ENCODE results near the gene HSD17B2. TPM values are rescaled to one million over a fixed set of nuclear protein-coding genes. Genes with fewer than 3 reads are reported as not detected.

HSD17B2 gene
- total RNA-seq, 4 donors from 2014 or later: not detected

GRCh38 chr16:82024883-82025282, 10.2 kb upstream of the HSD17B2 start:
- H3K36me3 ChIP-seq: no peaks in the 10 kb centered on the region
- H3K9me3 ChIP-seq: no peaks in the 10 kb centered on the region
- WGBS: 87% methylated on average over 4 of the region's 4 CpGs
- H3K4me3 ChIP-seq: no peak overlapping the region
- intact Hi-C loops (cut with DNase I): no loop called here
- H3K27me3 ChIP-seq: peaks cover 0 to 10% (median 0%) of the 10 kb centered on the region in 4 donors
- TF ChIP-seq CTCF (IDR thresholded peaks at IDR 0.05): no peak
- TF ChIP-seq POLR2A (IDR thresholded peaks at IDR 0.05; ENCODE audit: low read depth): no peak
- TF ChIP-seq POLR2AphosphoS5 (IDR thresholded peaks at IDR 0.05): no peak
- no peak for TF ChIP-seq EP300 (IDR thresholded peaks at IDR 0.05)
- no peak overlapping the region for H3K27ac ChIP-seq (replicated peaks in 1 of 4)
- DNase-seq (ENCODE audit: extremely low spot score): no peak
- no peaks in the 10 kb centered on the region for H3K4me1 ChIP-seq

- H3K4me1 ChIP-seq: no peaks in the 10 kb centered on the region
- no peak for DNase-seq (ENCODE audit: extremely low spot score)
- H3K27ac ChIP-seq (replicated peaks in 1 of 4): no peak overlapping the region
- H3K4me3 ChIP-seq: no peak overlapping the region
- intact Hi-C loops (cut with DNase I): no loop called here
- WGBS: 85% methylated on average over 7 of the region's 7 CpGs
- no peaks in the 10 kb centered on the region for H3K9me3 ChIP-seq
- no peaks in the 10 kb centered on the region for H3K36me3 ChIP-seq
- TF ChIP-seq POLR2AphosphoS5 (IDR thresholded peaks at IDR 0.05) (no peak), POLR2A (IDR thresholded peaks at IDR 0.05; ENCODE audit: low read depth) (no peak), CTCF (IDR thresholded peaks at IDR 0.05) (no peak), EP300 (IDR thresholded peaks at IDR 0.05) (no peak)
- H3K27me3 ChIP-seq: peaks cover 0 to 4% (median 0%) of the 10 kb centered on the region in 4 donors
Measured at GRCh38 chr16:82027629-82028064, 7.4 kb upstream of the HSD17B2 start.

- Histone ChIP-seq H3K4me3 (no peak overlapping the region), H3K4me1 (no peaks in the 10 kb centered on the region), H3K27me3 (peaks cover 0 to 11% (median 0%) of the 10 kb centered on the region in 4 donors), H3K36me3 (no peaks in the 10 kb centered on the region), H3K9me3 (no peaks in the 10 kb centered on the region), H3K27ac (replicated peaks in 1 of 4) (no peak overlapping the region)
- 68% methylated on average over 13 of the region's 13 CpGs for WGBS
- intact Hi-C loops (cut with DNase I): loop anchor here (10.0 kb wide), 1 partner anchor 203 kb away; no protein-coding TSS in a partner anchor
- DNase-seq (ENCODE audit: extremely low spot score): no peak
- TF ChIP-seq CTCF (IDR thresholded peaks at IDR 0.05) (peak in 1 of 3 experiments; percentile 39), POLR2AphosphoS5 (IDR thresholded peaks at IDR 0.05) (no peak), POLR2A (IDR thresholded peaks at IDR 0.05; ENCODE audit: low read depth) (no peak), EP300 (IDR thresholded peaks at IDR 0.05) (no peak)
Measured at GRCh38 chr16:82031116-82032084, 3.7 kb upstream of the HSD17B2 start.

GRCh38 chr16:82033006-82033405, 2.0 kb upstream of the HSD17B2 start:
- Histone ChIP-seq H3K36me3 (no peaks in the 10 kb centered on the region), H3K4me3 (no peak overlapping the region), H3K27ac (replicated peaks in 1 of 4) (no peak overlapping the region), H3K27me3 (peaks cover 0 to 9% (median 0%) of the 10 kb centered on the region in 4 donors), H3K9me3 (no peaks in the 10 kb centered on the region), H3K4me1 (no peaks in the 10 kb centered on the region)
- DNase-seq (ENCODE audit: extremely low spot score): no peak
- no CpG with 5 or more reads among the region's 6 CpGs for WGBS
- intact Hi-C loops (cut with DNase I): loop anchor here (10.0 kb wide), 1 partner anchor 202 kb away; no protein-coding TSS in a partner anchor
- TF ChIP-seq EP300 (IDR thresholded peaks at IDR 0.05): no peak
- TF ChIP-seq POLR2A (IDR thresholded peaks at IDR 0.05; ENCODE audit: low read depth): no peak
- no peak for TF ChIP-seq POLR2AphosphoS5 (IDR thresholded peaks at IDR 0.05)
- TF ChIP-seq CTCF (IDR thresholded peaks at IDR 0.05): no peak

Data from esophagus muscularis mucosa (tissue), 4 donors.